ENCODE results near the gene PPIF. TPM values are rescaled to one million over a fixed set of nuclear protein-coding genes. Genes with fewer than 3 reads are reported as not detected.

PPIF gene
- total RNA-seq, 4 donors from 2014 or later, result 39.1 to 82.1 (median 67.9) TPM

DNA sequence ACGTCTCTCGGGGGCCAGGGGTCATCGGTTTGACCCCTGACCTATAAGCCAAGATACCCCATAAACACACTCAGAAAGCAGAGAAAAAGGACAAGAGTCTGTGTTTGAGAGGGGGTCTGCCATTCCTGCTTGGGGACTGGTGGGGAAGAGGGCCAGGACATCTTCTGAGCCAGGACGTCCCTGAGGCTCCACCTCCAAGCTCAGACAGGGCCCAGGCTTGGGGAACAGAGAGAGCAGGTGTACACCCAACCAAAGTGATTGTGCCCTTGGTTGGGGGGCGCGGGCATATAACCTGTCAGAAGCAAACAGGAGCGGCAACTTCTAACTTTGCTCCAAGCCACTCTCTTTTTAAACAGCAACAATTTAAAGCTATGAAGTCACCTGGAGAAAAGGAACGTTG, 33.9 kb upstream of the PPIF start:
- Histone ChIP-seq H3K36me3 (peaks cover 4 to 55% of the 10 kb centered on the region in 2 donors), H3K27me3 (no peaks in the 10 kb centered on the region), H3K4me3 (no peak overlapping the region), H3K4me1 (peaks cover 0 to 5% of the 10 kb centered on the region in 2 donors), H3K9me3 (no peaks in the 10 kb centered on the region), H3K27ac (no peak overlapping the region)
- ATAC-seq, result no peak
- no peak for DNase-seq
- intact Hi-C loops (cut with DNase I; ENCODE audit: low total_unique reads) (no loop called here), in situ Hi-C loops (cut with MboI; ENCODE audit: low sequenced_read_pairs in 4 of 4) (no loop called here)
- TF ChIP-seq, protein P1, sequence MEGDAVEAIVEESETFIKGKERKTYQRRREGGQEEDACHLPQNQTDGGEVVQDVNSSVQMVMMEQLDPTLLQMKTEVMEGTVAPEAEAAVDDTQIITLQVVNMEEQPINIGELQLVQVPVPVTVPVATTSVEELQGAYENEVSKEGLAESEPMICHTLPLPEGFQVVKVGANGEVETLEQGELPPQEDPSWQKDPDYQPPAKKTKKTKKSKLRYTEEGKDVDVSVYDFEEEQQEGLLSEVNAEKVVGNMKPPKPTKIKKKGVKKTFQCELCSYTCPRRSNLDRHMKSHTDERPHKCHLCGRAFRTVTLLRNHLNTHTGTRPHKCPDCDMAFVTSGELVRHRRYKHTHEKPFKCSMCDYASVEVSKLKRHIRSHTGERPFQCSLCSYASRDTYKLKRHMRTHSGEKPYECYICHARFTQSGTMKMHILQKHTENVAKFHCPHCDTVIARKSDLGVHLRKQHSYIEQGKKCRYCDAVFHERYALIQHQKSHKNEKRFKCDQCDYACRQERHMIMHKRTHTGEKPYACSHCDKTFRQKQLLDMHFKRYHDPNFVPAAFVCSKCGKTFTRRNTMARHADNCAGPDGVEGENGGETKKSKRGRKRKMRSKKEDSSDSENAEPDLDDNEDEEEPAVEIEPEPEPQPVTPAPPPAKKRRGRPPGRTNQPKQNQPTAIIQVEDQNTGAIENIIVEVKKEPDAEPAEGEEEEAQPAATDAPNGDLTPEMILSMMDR (IDR thresholded peaks at IDR 0.05 in 4 of 5, conservative IDR thresholded peaks at IDR 0.05 in 1 of 5), result no peak
- no peak for TF ChIP-seq POLR2A (IDR thresholded peaks at IDR 0.05)

DNA sequence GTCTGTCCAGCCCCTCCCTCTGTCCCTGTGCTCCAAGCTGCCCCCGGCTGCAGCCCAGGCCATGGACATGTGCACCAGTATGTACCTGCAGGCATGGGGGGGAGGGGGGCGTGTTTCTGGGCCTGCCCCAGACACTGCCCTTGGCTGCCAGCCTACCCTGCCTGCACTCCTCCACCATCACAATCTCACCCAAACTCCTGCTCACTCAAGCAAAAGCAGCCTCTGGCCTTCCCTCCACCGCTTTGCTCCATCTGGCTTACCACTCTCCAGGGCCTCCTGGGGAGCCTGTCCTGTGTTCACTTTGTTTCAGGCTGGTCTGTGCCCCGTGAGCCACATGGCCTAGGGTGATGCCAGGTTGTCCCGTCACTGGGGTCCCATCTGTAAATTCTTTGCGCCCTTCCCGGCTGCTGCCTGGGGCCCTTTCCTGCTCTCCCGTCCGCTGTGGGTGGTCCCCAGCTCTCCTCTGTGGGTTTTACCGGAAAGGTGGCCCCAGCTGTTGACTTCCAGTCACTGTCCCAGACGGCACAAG, 33.3 kb upstream of the PPIF start:
- intact Hi-C loops (cut with DNase I; ENCODE audit: low total_unique reads), result no loop called here
- in situ Hi-C loops (cut with MboI; ENCODE audit: low sequenced_read_pairs in 4 of 4), result no loop called here
- ATAC-seq, result no peak
- Histone ChIP-seq H3K27ac (no peak overlapping the region), H3K9me3 (no peaks in the 10 kb centered on the region), H3K36me3 (peaks cover 2 to 48% of the 10 kb centered on the region in 2 donors), H3K27me3 (no peaks in the 10 kb centered on the region), H3K4me3 (no peak overlapping the region), H3K4me1 (peaks cover 0 to 5% of the 10 kb centered on the region in 2 donors)
- no peak for TF ChIP-seq POLR2A (IDR thresholded peaks at IDR 0.05)
- TF ChIP-seq, protein P1 (IDR thresholded peaks at IDR 0.05 in 4 of 5, conservative IDR thresholded peaks at IDR 0.05 in 1 of 5), result no peak
- DNase-seq, result no peak

DNA sequence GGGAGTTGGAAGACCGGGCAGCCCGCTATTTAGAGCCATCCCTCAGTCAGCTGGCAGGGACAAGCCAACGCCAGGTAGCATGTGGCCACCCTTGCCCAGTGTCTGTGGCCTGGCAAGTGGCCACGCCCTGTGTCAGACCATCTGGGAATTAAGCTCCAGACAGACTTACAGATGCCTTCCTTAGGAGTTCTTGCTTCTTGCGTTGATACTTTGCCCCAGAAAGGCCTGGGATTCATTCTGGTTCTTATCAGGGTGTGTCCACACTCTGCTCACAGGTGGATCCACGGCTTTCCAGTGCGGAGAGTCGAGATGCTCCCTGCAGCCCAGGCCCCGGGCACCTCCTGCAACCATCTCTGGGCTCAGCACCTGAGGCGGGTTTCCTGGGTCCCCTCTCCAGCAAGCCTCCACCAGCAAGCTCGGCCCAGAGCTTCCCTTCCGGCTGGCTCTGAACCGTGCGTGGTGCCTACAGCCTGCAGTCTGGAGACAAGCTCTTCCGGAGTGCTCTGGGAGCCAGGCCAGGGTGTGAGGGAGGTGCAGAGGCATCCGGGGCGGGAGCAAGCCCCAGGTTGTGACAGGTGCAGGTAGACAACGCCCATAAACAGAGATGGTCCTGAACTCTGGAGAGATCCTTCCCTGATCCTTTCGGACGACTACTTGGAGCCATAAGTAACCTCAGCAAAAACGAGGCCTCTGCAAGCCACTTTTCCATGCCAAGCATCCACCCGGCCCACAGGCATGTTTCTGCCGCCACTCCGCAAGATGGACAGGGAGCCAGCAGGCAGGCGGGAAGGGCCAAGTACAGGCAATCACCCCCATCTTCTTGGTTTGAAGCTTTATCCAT, 32.3 kb upstream of the PPIF start:
- intact Hi-C loops (cut with DNase I; ENCODE audit: low total_unique reads), result no loop called here
- H3K36me3 ChIP-seq, result peaks cover 2 to 38% of the 10 kb centered on the region in 2 donors
- TF ChIP-seq POLR2A (IDR thresholded peaks at IDR 0.05), result no peak
- TF ChIP-seq, protein P1 (IDR thresholded peaks at IDR 0.05 in 4 of 5, conservative IDR thresholded peaks at IDR 0.05 in 1 of 5), result no peak
- no peaks in the 10 kb centered on the region for H3K27me3 ChIP-seq
- ATAC-seq (peak; percentile 20 to 29), DNase-seq (peak in 1 of 2 donors; percentile 63)
- H3K4me1 ChIP-seq, result peaks cover 0 to 5% of the 10 kb centered on the region in 2 donors
- no peak overlapping the region for H3K27ac ChIP-seq
- no peaks in the 10 kb centered on the region for H3K9me3 ChIP-seq
- no peak overlapping the region for H3K4me3 ChIP-seq
- in situ Hi-C loops (cut with MboI; ENCODE audit: low sequenced_read_pairs in 4 of 4), result no loop called here

DNA sequence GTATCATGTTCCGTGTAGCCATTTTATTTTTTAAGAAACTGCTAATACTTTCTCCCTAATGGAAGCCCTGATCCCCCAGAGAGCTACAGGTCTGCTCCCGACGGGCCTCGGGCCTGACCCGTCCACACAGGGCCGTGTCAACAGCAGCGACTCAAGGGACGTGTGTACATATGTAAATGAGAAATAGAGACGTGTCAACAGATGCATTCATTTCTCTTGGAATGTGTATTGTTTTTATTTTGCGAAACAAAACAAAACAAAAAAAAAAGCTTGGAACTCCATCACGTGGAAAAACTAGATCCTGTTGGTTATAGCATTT, 31.7 kb upstream of the PPIF start:
- Histone ChIP-seq H3K9me3 (no peaks in the 10 kb centered on the region), H3K4me3 (no peak overlapping the region), H3K27me3 (no peaks in the 10 kb centered on the region), H3K4me1 (peaks cover 0 to 5% of the 10 kb centered on the region in 2 donors), H3K27ac (no peak overlapping the region), H3K36me3 (peaks cover 2 to 32% of the 10 kb centered on the region in 2 donors)
- ATAC-seq, result no peak
- TF ChIP-seq POLR2A (IDR thresholded peaks at IDR 0.05), result no peak
- TF ChIP-seq, protein P1 (IDR thresholded peaks at IDR 0.05 in 4 of 5, conservative IDR thresholded peaks at IDR 0.05 in 1 of 5), result no peak
- in situ Hi-C loops (cut with MboI; ENCODE audit: low sequenced_read_pairs in 4 of 4) (no loop called here), intact Hi-C loops (cut with DNase I; ENCODE audit: low total_unique reads) (no loop called here)
- no peak for DNase-seq

Measured in gastrocnemius medialis (tissue), 4 donors.